SK-N-SH (cell line): ENCODE results near the gene SCAI. TPM values are rescaled to one million over a fixed set of nuclear protein-coding genes. Genes with fewer than 3 reads are reported as not detected.

Experiments
- CTCF ChIA-PET: fragments of 300-600, 350-600 bp; formaldehyde crosslinking; extraction: SDS; loops from one replicate; lab custom pipeline; 2021; lab: Yijun Ruan, JAX
- POLR2A ChIA-PET: fragments of 350-600 bp; sonication (Branson Sonifier 250); formaldehyde crosslinking; extraction: SDS; loops from one replicate; lab custom pipeline; 2020; ENCODE audit warnings: antibody characterized with exemption, inconsistent platforms; lab: Yijun Ruan, JAX
- DNase-seq: peaks from one replicate; pipeline ENCODE4 v3.0.0; 2012
- H2AFZ ChIP-seq: fragments of 200-600 bp; sonication (generic); 2 replicates; pipeline ENCODE4 v1.8.1; 2016; ENCODE audit warnings: antibody characterized with exemption, mild to moderate bottlenecking, low read depth
- H3F3A ChIP-seq: fragments of 200-600 bp; sonication (generic); replicated peaks from 2 replicates; pipeline ENCODE3; 2016; ENCODE audit warnings: antibody characterized with exemption, mild to moderate bottlenecking; ENCODE audit not compliant: insufficient read depth
- H3K27ac ChIP-seq, 2 experiments: fragments of 200-500 bp in 1 of 2; fragments of 200-600 bp in 1 of 2; sonication (Bioruptor generic) in 1 of 2; sonication (generic), shearing (Covaris generic) in 1 of 2; 2 replicates each; pipeline versions ENCODE4 v1.5.1 to v1.6.1; 2014 to 2016; ENCODE audit warnings: low read depth in 2 of 2, inconsistent platforms in 1 of 2, low read length in 1 of 2, mild to moderate bottlenecking in 1 of 2, mixed read lengths in 1 of 2
- H3K27me3 ChIP-seq: fragments of 200-600 bp; sonication (generic), shearing (Covaris generic); 2 replicates; pipeline ENCODE4 v1.6.1; 2016; ENCODE audit warnings: mixed run types; ENCODE audit not compliant: insufficient read depth
- H3K36me3 ChIP-seq, 2 experiments: fragments of 200-500 bp in 1 of 2; fragments of 200-600 bp in 1 of 2; sonication (Bioruptor generic) in 1 of 2; sonication (generic) in 1 of 2; replicated peaks in 1 of 2; 2 replicates each; pipeline versions ENCODE3 to v1.5.1; 2014 to 2016; ENCODE audit warnings: low read length in 1 of 2, mild to moderate bottlenecking in 1 of 2; ENCODE audit not compliant: insufficient read depth in 2 of 2, control insufficient read depth in 1 of 2
- H3K4me1 ChIP-seq, 2 experiments: fragments of 200-500 bp in 1 of 2; fragments of 200-600 bp in 1 of 2; sonication (Bioruptor generic) in 1 of 2; sonication (generic), shearing (Covaris generic) in 1 of 2; 2 replicates each; pipeline versions ENCODE4 v1.5.1 to v1.6.1; 2014 to 2016; ENCODE audit warnings: low read depth in 1 of 2, low read length in 1 of 2, mixed run types in 1 of 2; ENCODE audit not compliant: insufficient read depth in 2 of 2, control insufficient read depth in 1 of 2
- H3K4me2 ChIP-seq: fragments of 200-600 bp; sonication (generic), shearing (Covaris generic); 2 replicates; pipeline ENCODE4 v1.6.1; 2017; ENCODE audit warnings: mixed run types
- H3K4me3 ChIP-seq, 2 experiments: fragments of 200-500 bp in 1 of 2; fragments of 200-600 bp in 1 of 2; sonication (Bioruptor generic) in 1 of 2; sonication (generic), shearing (Covaris generic) in 1 of 2; 2 replicates each; pipeline versions ENCODE4 v1.5.1 to v1.8.1; 2014 to 2016; ENCODE audit warnings: low read depth in 2 of 2, inconsistent platforms in 1 of 2, low read length in 1 of 2, mild to moderate bottlenecking in 1 of 2, mixed read lengths in 1 of 2, moderate library complexity in 1 of 2
- H3K79me2 ChIP-seq: fragments of 200-600 bp; sonication (generic); 2 replicates; pipeline ENCODE4 v1.8.1; 2017; ENCODE audit warnings: mild to moderate bottlenecking; ENCODE audit not compliant: insufficient read depth
- H3K9ac ChIP-seq: fragments of 200-600 bp; sonication (generic); 2 replicates; pipeline ENCODE4 v1.6.1; 2017; ENCODE audit warnings: mixed run types
- H3K9me2 ChIP-seq: fragments of 200-600 bp; sonication (generic); 2 replicates; pipeline ENCODE4 v1.6.1; 2017; ENCODE audit warnings: mixed run types
- H3K9me3 ChIP-seq: fragments of 200-600 bp; sonication (generic); 2 replicates; pipeline ENCODE4 v1.6.1; 2017; ENCODE audit warnings: mixed run types, mild to moderate bottlenecking, moderate library complexity
- H4K20me1 ChIP-seq: fragments of 200-600 bp; sonication (generic); 2 replicates; pipeline ENCODE4 v1.6.1; 2017; ENCODE audit warnings: mild to moderate bottlenecking, mixed run types; ENCODE audit not compliant: insufficient read depth
- CHD2 ChIP-seq: fragments of 150-350 bp; IDR thresholded peaks from 2 replicates; pipeline ENCODE4 v1.6.1; 2018; ENCODE audit warnings: low read length; ENCODE audit not compliant: partially characterized antibody
- FOXM1 ChIP-seq: IDR thresholded peaks from 2 replicates; pipeline ENCODE4 v1.4.0; 2012; ENCODE audit warnings: low read depth, mild to moderate bottlenecking
- GATA2 ChIP-seq: sonication (generic); formaldehyde crosslinking; IDR thresholded peaks from 2 replicates; pipeline ENCODE4 v1.5.0; 2020; ENCODE audit warnings: mild to moderate bottlenecking, missing genetic modification reagents
- IRF3 ChIP-seq: fragments of 150-350 bp; IDR thresholded peaks from 2 replicates; pipeline ENCODE4 v1.6.1; 2016; ENCODE audit warnings: mild to moderate bottlenecking, low read depth, low read length
- JUND ChIP-seq: IDR thresholded peaks from 2 replicates; pipeline ENCODE4 v1.4.0; 2012
- MXI1 ChIP-seq: IDR thresholded peaks from 2 replicates; pipeline ENCODE4 v1.6.1; 2012; ENCODE audit warnings: mild to moderate bottlenecking, low read depth, low read length, improper control_type of control experiment
- NFIC ChIP-seq: IDR thresholded peaks from 2 replicates; pipeline ENCODE4 v1.4.0; 2012; ENCODE audit warnings: borderline replicate concordance
- POLR2AphosphoS5 ChIP-seq: IDR thresholded peaks from 2 replicates; pipeline ENCODE4 v1.6.1; 2012; ENCODE audit warnings: low read depth, low read length
- RCOR1 ChIP-seq: fragments of 150-350 bp; IDR thresholded peaks from 2 replicates; pipeline ENCODE4 v1.6.1; 2017; ENCODE audit warnings: antibody characterized with exemption, low read length
- REST ChIP-seq: IDR thresholded peaks from 2 replicates; pipeline ENCODE4 v1.6.1; 2012; ENCODE audit warnings: mild to moderate bottlenecking, low read depth, low read length, moderate library complexity
- RFX5 ChIP-seq: IDR thresholded peaks from 2 replicates; pipeline ENCODE4 v1.6.1; 2012; ENCODE audit warnings: mild to moderate bottlenecking, improper control_type of control experiment, low read length
- SIN3A ChIP-seq: IDR thresholded peaks from 2 replicates; pipeline ENCODE4 v1.6.1; 2012; ENCODE audit warnings: low read depth, mild to moderate bottlenecking, low read length, moderate library complexity, borderline replicate concordance
- WGBS: methylation state at CpG from one replicate; pipeline ENCODE4 v1.1.6; 2017; ENCODE audit warnings: low lambda C conversion rate; 5-methylcytosine and 5-hydroxymethylcytosine counted together
- polyA plus RNA-seq, 3 experiments: library from polyadenylated mRNA; depleted of rRNA; stranded (reverse); fragments of >200 nt; gene quantifications; 2 replicates each; pipeline ENCODE4 v1.2.3, GENCODE V29; 2012
- TF ChIP-seq, protein P1 (sequence below): fragments of 200-600 bp; sonication (generic); IDR thresholded peaks from 2 replicates; pipeline ENCODE4 v1.6.1; 2017; ENCODE audit warnings: antibody characterized with exemption, mild to moderate bottlenecking, moderate library complexity

Gene SCAI
- polyA plus RNA-seq, 1 of the 3 experiments (the other 2 are of a cell fraction), result 0.85 TPM

DNA sequence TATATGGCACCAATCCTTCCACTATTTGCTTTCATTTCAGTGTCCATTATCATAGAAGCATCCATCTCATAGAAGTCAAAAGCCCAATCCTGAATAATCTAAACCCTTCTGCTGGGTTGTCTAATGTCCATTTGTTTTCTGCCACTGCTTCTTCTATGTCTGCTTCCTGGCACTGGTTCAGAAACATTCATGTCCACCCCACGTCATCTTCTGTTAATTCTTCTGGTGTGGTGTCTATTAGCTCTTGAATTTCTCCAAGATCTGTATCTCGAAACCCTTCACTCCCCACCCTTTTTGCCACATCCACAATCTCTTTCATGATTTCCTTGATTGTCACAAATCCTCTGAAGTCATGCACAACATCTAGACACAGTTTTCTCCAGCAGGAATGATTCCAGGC lies 179.3 kb downstream of the SCAI start:
- 91% methylated on average over 2 of the region's 2 CpGs for WGBS
- H3K9me2 ChIP-seq, result no peaks in the 10 kb centered on the region
- no peak overlapping the region for H2AFZ ChIP-seq
- H3K9ac ChIP-seq, result no peak overlapping the region
- CTCF ChIA-PET, result no interaction called here
- no peaks in the 10 kb centered on the region for H3K79me2 ChIP-seq
- no peak overlapping the region for H3K27ac ChIP-seq
- TF ChIP-seq CHD2 (no peak), RCOR1 (no peak), RFX5 (no peak), MXI1 (no peak), JUND (no peak), SIN3A (no peak), GATA2 (CRISPR knock-in tag) (no peak), NFIC (no peak), REST (no peak), POLR2AphosphoS5 (no peak), IRF3 (no peak), FOXM1 (no peak)
- TF ChIP-seq, protein P1, sequence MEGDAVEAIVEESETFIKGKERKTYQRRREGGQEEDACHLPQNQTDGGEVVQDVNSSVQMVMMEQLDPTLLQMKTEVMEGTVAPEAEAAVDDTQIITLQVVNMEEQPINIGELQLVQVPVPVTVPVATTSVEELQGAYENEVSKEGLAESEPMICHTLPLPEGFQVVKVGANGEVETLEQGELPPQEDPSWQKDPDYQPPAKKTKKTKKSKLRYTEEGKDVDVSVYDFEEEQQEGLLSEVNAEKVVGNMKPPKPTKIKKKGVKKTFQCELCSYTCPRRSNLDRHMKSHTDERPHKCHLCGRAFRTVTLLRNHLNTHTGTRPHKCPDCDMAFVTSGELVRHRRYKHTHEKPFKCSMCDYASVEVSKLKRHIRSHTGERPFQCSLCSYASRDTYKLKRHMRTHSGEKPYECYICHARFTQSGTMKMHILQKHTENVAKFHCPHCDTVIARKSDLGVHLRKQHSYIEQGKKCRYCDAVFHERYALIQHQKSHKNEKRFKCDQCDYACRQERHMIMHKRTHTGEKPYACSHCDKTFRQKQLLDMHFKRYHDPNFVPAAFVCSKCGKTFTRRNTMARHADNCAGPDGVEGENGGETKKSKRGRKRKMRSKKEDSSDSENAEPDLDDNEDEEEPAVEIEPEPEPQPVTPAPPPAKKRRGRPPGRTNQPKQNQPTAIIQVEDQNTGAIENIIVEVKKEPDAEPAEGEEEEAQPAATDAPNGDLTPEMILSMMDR, result no peak
- H3K4me3 ChIP-seq, result no peak overlapping the region
- no peaks in the 10 kb centered on the region for H3K27me3 ChIP-seq
- H3K4me1 ChIP-seq, result no peaks in the 10 kb centered on the region
- no peaks in the 10 kb centered on the region for H3F3A ChIP-seq
- POLR2A ChIA-PET, result no interaction called here
- no peaks in the 10 kb centered on the region for H4K20me1 ChIP-seq
- H3K4me2 ChIP-seq, result no peak overlapping the region
- H3K9me3 ChIP-seq, result no peaks in the 10 kb centered on the region
- H3K36me3 ChIP-seq, result no peaks in the 10 kb centered on the region
- DNase-seq, result no peak
